CD14-positive monocyte (primary cell): ENCODE measurements around the gene OCRL. TPM values are rescaled to one million over a fixed set of nuclear protein-coding genes. Genes with fewer than 3 reads are reported as not detected.

Source experiments
- DNase-seq, 3 donors: peaks; one replicate each; pipeline ENCODE4 v3.0.0-alpha.2; 2011 to 2022
- H2AFZ ChIP-seq: 2 replicates; pipeline ENCODE4 v1.6.0; 2012; ENCODE audit warnings: mild to moderate bottlenecking, low read depth, low read length, inconsistent platforms; ENCODE audit not compliant: insufficient read depth, poor library complexity, severe bottlenecking
- H3K27ac ChIP-seq, 2 donors: 1 replicate in 1 of 2; 2 replicates in 1 of 2; pipeline ENCODE4 v1.5.1; 2012 to 2013; ENCODE audit warnings: low read length in 2 of 2, control low read depth in 1 of 2, inconsistent platforms in 1 of 2, low read depth in 1 of 2, mild to moderate bottlenecking in 1 of 2
- H3K27me3 ChIP-seq, 2 donors: one replicate each; pipeline versions ENCODE4 v1.6.0 to v1.6.1; 2011 to 2013; ENCODE audit warnings: low read length in 2 of 2; ENCODE audit not compliant: control insufficient read depth in 2 of 2, insufficient read depth in 2 of 2
- H3K36me3 ChIP-seq, 2 donors: replicated peaks in 1 of 2; 1 replicate in 1 of 2; 2 replicates in 1 of 2; pipeline versions ENCODE4 v1.5.1 to v1.6.1; 2012 to 2013; ENCODE audit warnings: low read length in 2 of 2, control low read depth in 1 of 2, inconsistent platforms in 1 of 2, mild to moderate bottlenecking in 1 of 2; ENCODE audit not compliant: insufficient read depth in 2 of 2, control insufficient read depth in 1 of 2
- H3K4me1 ChIP-seq, 2 donors: 1 replicate in 1 of 2; 2 replicates in 1 of 2; pipeline versions ENCODE4 v1.5.1 to v1.6.1; 2012 to 2013; ENCODE audit warnings: low read length in 2 of 2, control low read depth in 1 of 2, inconsistent platforms in 1 of 2, mild to moderate bottlenecking in 1 of 2, moderate library complexity in 1 of 2; ENCODE audit not compliant: insufficient read depth in 2 of 2, control insufficient read depth in 1 of 2
- H3K4me2 ChIP-seq: replicated peaks from 2 replicates; pipeline ENCODE3; 2012; ENCODE audit warnings: low read length, moderate library complexity, mild to moderate bottlenecking; ENCODE audit not compliant: poor library complexity, severe bottlenecking; ENCODE audit errors: extremely low read depth
- H3K4me3 ChIP-seq, 3 experiments: fragments of 200-600 bp in 1 of 3; sonication (generic) in 1 of 3; replicated peaks in 1 of 3; 1 replicate in 2 of 3; 2 replicates in 1 of 3; pipeline ENCODE4 v1.5.1; 2011 to 2013; ENCODE audit warnings: low read length in 3 of 3, mild to moderate bottlenecking in 3 of 3, control low read depth in 2 of 3, low read depth in 2 of 3, inconsistent platforms in 1 of 3, moderate library complexity in 1 of 3
- H3K79me2 ChIP-seq: 2 replicates; pipeline ENCODE4 v1.6.0; 2012; ENCODE audit warnings: mild to moderate bottlenecking, control low read depth, inconsistent platforms, low read length, moderate library complexity; ENCODE audit not compliant: insufficient read depth
- H3K9ac ChIP-seq: 2 replicates; pipeline ENCODE4 v1.6.0; 2017; ENCODE audit warnings: low read length, mild to moderate bottlenecking; ENCODE audit not compliant: insufficient read depth, poor library complexity, severe bottlenecking
- H3K9me3 ChIP-seq, 2 donors: replicated peaks in 1 of 2; 1 replicate in 1 of 2; 2 replicates in 1 of 2; pipeline versions ENCODE4 v1.5.1 to v1.6.1; 2012 to 2013; ENCODE audit warnings: low read length in 2 of 2, control low read depth in 1 of 2; ENCODE audit not compliant: control insufficient read depth in 1 of 2, insufficient read depth in 1 of 2
- H4K20me1 ChIP-seq: 2 replicates; pipeline ENCODE4 v1.6.0; 2012; ENCODE audit warnings: mild to moderate bottlenecking, low read length, control low read depth, moderate library complexity; ENCODE audit not compliant: insufficient read depth
- H3K27ac Mint-ChIP-seq, 7 donors: one replicate each; pipeline ENCODE4 v1.8.0; 2020; ENCODE audit warnings: mild to moderate bottlenecking in 7 of 7, mixed read lengths in 7 of 7, moderate library complexity in 6 of 7, inconsistent platforms in 2 of 7
- H3K27me3 Mint-ChIP-seq, 3 donors: one replicate each; pipeline ENCODE4 v1.8.0; 2021 to 2022; ENCODE audit warnings: low read depth in 3 of 3, mild to moderate bottlenecking in 3 of 3, mixed read lengths in 3 of 3, moderate library complexity in 3 of 3, inconsistent platforms in 1 of 3
- H3K36me3 Mint-ChIP-seq, 2 donors: one replicate each; pipeline ENCODE4 v1.8.0; 2020; ENCODE audit warnings: mixed read lengths in 2 of 2, inconsistent platforms in 1 of 2, mild to moderate bottlenecking in 1 of 2
- H3K4me1 Mint-ChIP-seq: one replicate; pipeline ENCODE4 v1.8.0; 2020; ENCODE audit warnings: mild to moderate bottlenecking, mixed read lengths
- H3K4me3 Mint-ChIP-seq, 2 donors: one replicate each; pipeline ENCODE4 v1.8.0; 2020; ENCODE audit warnings: mild to moderate bottlenecking in 2 of 2, mixed read lengths in 2 of 2, moderate library complexity in 1 of 2
- H3K9me3 Mint-ChIP-seq, 7 donors: one replicate each; pipeline ENCODE4 v1.8.0; 2020 to 2022; ENCODE audit warnings: mixed read lengths in 7 of 7, mild to moderate bottlenecking in 6 of 7, moderate library complexity in 6 of 7, inconsistent platforms in 2 of 7
- WGBS: methylation state at CpG from one replicate; pipeline ENCODE4 v1.1.5; 2013; ENCODE audit warnings: missing lambda C conversion rate; ENCODE audit not compliant: insufficient coverage; 5-methylcytosine and 5-hydroxymethylcytosine counted together
- intact Hi-C, 2 donors: fragments of 100-400 bp; cut with micrococcal nuclease; formaldehyde crosslinking; loops; one replicate each; pipeline versions ENCODE4 v1.15.0 to v1.15.1; 2023
- polyA plus RNA-seq, 3 donors: library from polyadenylated mRNA; depleted of rRNA in 1 of 3; unstranded in 2 of 3; stranded (reverse) in 1 of 3; fragments of 300-500 nt in 2 of 3; fragments of >200 nt in 1 of 3; fragmentation: Illumina TruSeq in 2 of 3; gene quantifications; 1 replicate in 2 of 3; 2 replicates in 1 of 3; pipeline ENCODE4 v1.2.3, GENCODE V29; 2012 to 2021
- TF ChIP-seq, protein P1 (sequence below): fragments of 200-600 bp; IDR thresholded peaks from one replicate; pipeline ENCODE4 v1.8.0; 2022; ENCODE audit warnings: antibody characterized with exemption, mild to moderate bottlenecking

Gene OCRL
- polyA plus RNA-seq, 3 donors: 1.8 to 11.2 (median 2.4) TPM

DNA sequence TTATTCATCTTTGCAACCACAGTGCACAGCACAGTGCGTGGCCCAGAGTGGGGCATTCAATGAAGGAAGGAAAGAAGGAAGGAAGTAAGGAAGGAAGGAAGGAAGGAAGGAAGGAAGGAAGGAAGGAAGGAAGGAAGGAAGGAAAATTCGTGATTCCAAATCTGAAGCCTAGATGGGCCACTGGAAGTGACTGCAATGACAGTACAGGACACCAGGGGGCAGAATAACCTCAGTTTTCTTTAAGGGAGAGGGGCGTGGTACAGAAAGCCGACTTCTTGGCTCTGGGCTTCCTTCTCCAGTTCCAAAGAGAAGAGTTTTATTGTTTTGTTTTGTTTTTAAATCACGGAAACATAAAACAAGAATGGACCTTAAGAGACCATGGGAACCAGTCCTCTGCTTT, 66.9 kb downstream of the OCRL start:
- no peak overlapping the region for H2AFZ ChIP-seq
- Mint-ChIP-seq H3K4me1 (peaks cover 16% of the 10 kb centered on the region), H3K9me3 (peaks cover 0 to 4% (median 0%) of the 10 kb centered on the region in 7 donors), H3K4me3 (no peak overlapping the region), H3K27me3 (peaks cover 0 to 8% (median 0%) of the 10 kb centered on the region in 3 donors), H3K27ac (no peak overlapping the region), H3K36me3 (no peaks in the 10 kb centered on the region)
- DNase-seq: peak; percentile 35 to 61 (median 51)
- H3K36me3 ChIP-seq: no peaks in the 10 kb centered on the region
- no peaks in the 10 kb centered on the region for H3K9me3 ChIP-seq
- H3K4me3 ChIP-seq: no peak overlapping the region
- WGBS: no CpG with 5 or more reads among the region's 5 CpGs
- H3K4me2 ChIP-seq: no peak overlapping the region
- intact Hi-C loops: loop anchor here (5.0 to 10.0 kb wide), 5 partner anchors 130 to 458 kb away; partner anchors contain the start of genes UTP14A (in 1 of the 2) and XPNPEP2 (in 1 of the 2)
- no peak overlapping the region for H3K27ac ChIP-seq
- no peaks in the 10 kb centered on the region for H3K79me2 ChIP-seq
- H3K9ac ChIP-seq: no peak overlapping the region
- H4K20me1 ChIP-seq: no peaks in the 10 kb centered on the region
- TF ChIP-seq, protein P1, sequence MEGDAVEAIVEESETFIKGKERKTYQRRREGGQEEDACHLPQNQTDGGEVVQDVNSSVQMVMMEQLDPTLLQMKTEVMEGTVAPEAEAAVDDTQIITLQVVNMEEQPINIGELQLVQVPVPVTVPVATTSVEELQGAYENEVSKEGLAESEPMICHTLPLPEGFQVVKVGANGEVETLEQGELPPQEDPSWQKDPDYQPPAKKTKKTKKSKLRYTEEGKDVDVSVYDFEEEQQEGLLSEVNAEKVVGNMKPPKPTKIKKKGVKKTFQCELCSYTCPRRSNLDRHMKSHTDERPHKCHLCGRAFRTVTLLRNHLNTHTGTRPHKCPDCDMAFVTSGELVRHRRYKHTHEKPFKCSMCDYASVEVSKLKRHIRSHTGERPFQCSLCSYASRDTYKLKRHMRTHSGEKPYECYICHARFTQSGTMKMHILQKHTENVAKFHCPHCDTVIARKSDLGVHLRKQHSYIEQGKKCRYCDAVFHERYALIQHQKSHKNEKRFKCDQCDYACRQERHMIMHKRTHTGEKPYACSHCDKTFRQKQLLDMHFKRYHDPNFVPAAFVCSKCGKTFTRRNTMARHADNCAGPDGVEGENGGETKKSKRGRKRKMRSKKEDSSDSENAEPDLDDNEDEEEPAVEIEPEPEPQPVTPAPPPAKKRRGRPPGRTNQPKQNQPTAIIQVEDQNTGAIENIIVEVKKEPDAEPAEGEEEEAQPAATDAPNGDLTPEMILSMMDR: peak; percentile 60
- H3K27me3 ChIP-seq: no peaks in the 10 kb centered on the region
- peaks cover 12 to 19% of the 10 kb centered on the region in 2 donors for H3K4me1 ChIP-seq

DNA sequence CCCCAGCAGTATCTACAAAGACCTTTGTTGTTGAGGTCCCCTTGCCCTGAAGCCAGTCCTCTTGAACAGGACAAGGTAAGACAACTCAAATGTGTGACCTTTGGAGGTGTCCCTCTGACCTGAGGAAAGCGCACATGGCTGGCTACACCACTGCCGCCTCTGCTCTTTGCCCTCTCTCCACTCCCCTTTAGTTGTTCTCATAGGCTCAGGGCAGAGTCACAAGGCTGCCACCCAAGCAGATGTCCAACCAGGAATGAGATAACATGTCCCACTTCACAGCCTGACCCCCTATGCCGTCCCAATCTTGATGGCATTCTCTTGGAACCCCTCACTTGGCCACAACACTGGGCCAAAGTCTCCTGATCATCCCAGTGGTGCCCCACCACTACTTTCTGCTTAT, 68.4 kb downstream of the OCRL start:
- Mint-ChIP-seq H3K27ac (no peak overlapping the region), H3K4me3 (no peak overlapping the region), H3K27me3 (peaks cover 0 to 8% (median 0%) of the 10 kb centered on the region in 3 donors), H3K4me1 (peaks cover 16% of the 10 kb centered on the region), H3K36me3 (no peaks in the 10 kb centered on the region), H3K9me3 (peaks cover 0 to 4% (median 0%) of the 10 kb centered on the region in 7 donors)
- H3K4me3 ChIP-seq: no peak overlapping the region
- H4K20me1 ChIP-seq: no peaks in the 10 kb centered on the region
- H3K79me2 ChIP-seq: no peaks in the 10 kb centered on the region
- no peaks in the 10 kb centered on the region for H3K9me3 ChIP-seq
- H3K4me2 ChIP-seq: no peak overlapping the region
- H2AFZ ChIP-seq: no peak overlapping the region
- no peaks in the 10 kb centered on the region for H3K27me3 ChIP-seq
- no peak for DNase-seq
- H3K36me3 ChIP-seq: no peaks in the 10 kb centered on the region
- intact Hi-C loops: loop anchor here (5.0 to 10.0 kb wide), 5 partner anchors 129 to 456 kb away; partner anchors contain the start of genes UTP14A (in 1 of the 2) and XPNPEP2 (in 1 of the 2)
- 95% methylated on average over 3 of the region's 3 CpGs for WGBS
- TF ChIP-seq, protein P1: no peak
- H3K27ac ChIP-seq: no peak overlapping the region
- peaks cover 12 to 19% of the 10 kb centered on the region in 2 donors for H3K4me1 ChIP-seq
- H3K9ac ChIP-seq: no peak overlapping the region
